ENCODE measurements around the gene FOXP4.

- TF ChIP-seq, protein P1, sequence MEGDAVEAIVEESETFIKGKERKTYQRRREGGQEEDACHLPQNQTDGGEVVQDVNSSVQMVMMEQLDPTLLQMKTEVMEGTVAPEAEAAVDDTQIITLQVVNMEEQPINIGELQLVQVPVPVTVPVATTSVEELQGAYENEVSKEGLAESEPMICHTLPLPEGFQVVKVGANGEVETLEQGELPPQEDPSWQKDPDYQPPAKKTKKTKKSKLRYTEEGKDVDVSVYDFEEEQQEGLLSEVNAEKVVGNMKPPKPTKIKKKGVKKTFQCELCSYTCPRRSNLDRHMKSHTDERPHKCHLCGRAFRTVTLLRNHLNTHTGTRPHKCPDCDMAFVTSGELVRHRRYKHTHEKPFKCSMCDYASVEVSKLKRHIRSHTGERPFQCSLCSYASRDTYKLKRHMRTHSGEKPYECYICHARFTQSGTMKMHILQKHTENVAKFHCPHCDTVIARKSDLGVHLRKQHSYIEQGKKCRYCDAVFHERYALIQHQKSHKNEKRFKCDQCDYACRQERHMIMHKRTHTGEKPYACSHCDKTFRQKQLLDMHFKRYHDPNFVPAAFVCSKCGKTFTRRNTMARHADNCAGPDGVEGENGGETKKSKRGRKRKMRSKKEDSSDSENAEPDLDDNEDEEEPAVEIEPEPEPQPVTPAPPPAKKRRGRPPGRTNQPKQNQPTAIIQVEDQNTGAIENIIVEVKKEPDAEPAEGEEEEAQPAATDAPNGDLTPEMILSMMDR (IDR thresholded peaks at IDR 0.05; ENCODE audit: low read length), result no peak
- no peak for TF ChIP-seq EZH2 (IDR thresholded peaks at IDR 0.05; ENCODE audit: borderline replicate concordance, low read length)
Observed at GRCh38 chr6:41585605-41586004, 39.4 kb downstream of the FOXP4 start.

Data from OCI-LY1 (cell line).